Upper lobe of left lung (tissue), 4 donors: ENCODE results near the gene GIGYF1.

Experiments used
- CTCF ChIP-seq, 6 experiments: fragments of 450-650 bp in 4 of 6; fragments of 200-600 bp in 2 of 6; sonication (generic) in 2 of 6; IDR thresholded peaks; one replicate each; pipeline ENCODE4 v1.5.1; 2016 to 2019; ENCODE audit warnings: antibody characterized with exemption in 6 of 6
- EP300 ChIP-seq, 4 donors: sonication (generic); formaldehyde crosslinking; IDR thresholded peaks; one replicate each; pipeline ENCODE4 v1.5.1; 2017; ENCODE audit warnings: antibody characterized with exemption in 4 of 4, control low read depth in 2 of 4
- POLR2A ChIP-seq, 4 donors: fragments of 450-650 bp; IDR thresholded peaks; one replicate each; pipeline ENCODE4 v1.5.1; 2016 to 2017; ENCODE audit warnings: antibody characterized with exemption in 4 of 4, mild to moderate bottlenecking in 2 of 4
- POLR2AphosphoS5 ChIP-seq, 2 donors: sonication (generic); formaldehyde crosslinking; IDR thresholded peaks; one replicate each; pipeline ENCODE4 v1.5.1; 2017; ENCODE audit warnings: antibody characterized with exemption in 2 of 2

- TF ChIP-seq CTCF (IDR thresholded peaks at IDR 0.05), result no peak
- no peak for TF ChIP-seq POLR2A (IDR thresholded peaks at IDR 0.05)
- no peak for TF ChIP-seq EP300 (IDR thresholded peaks at IDR 0.05)
- TF ChIP-seq POLR2AphosphoS5 (IDR thresholded peaks at IDR 0.05), result no peak
These were observed 17.3 kb upstream of the GIGYF1 start for GRCh38 chr7:100711369-100711768.
